GM18873 (cell line): ENCODE results near the gene TIGIT.
"Not testable (repeated sequence)": the region's sequence is repeated elsewhere in the genome, so short reads cannot be mapped to it uniquely, and the experiment has no call there.

Experiments
- ATAC-seq: cut with Tn5 transposase; IDR thresholded peaks from one replicate; pipeline ENCODE4 v1.9.1; 2021; ENCODE audit warnings: mild to moderate bottlenecking, moderate library complexity, moderate number of reproducible peaks; ENCODE audit not compliant: unreplicated experiment, low FRiP score

The TIGIT gene

GRCh38 chr3:114293838-114294535 is at the start of gene TIGIT:
TIGIT (plus strand) TSS chr3:114294028; CDS start chr3:114294062, 34 bp downstream.
- ATAC-seq = no peak

GRCh38 chr3:114252954-114253353 is 40.9 kb upstream of the TIGIT start:
- no peak for ATAC-seq

GRCh38 chr3:114253505-114253904 is 40.3 kb upstream of the TIGIT start:
- ATAC-seq = no peak

- ATAC-seq = no peak
Observed at GRCh38 chr3:114259566-114259965, 34.3 kb upstream of the TIGIT start.

- no peak for ATAC-seq
Observed at GRCh38 chr3:114260152-114260551, 33.7 kb upstream of the TIGIT start.

GRCh38 chr3:114270019-114270418 is 23.8 kb upstream of the TIGIT start:
- ATAC-seq = no peak

- no peak for ATAC-seq
Observed at GRCh38 chr3:114272271-114272670, 21.6 kb upstream of the TIGIT start.

- no peak for ATAC-seq
Observed at GRCh38 chr3:114274929-114275328, 18.9 kb upstream of the TIGIT start.

GRCh38 chr3:114276856-114277255 is 17.0 kb upstream of the TIGIT start:
- not testable (repeated sequence) for ATAC-seq

- ATAC-seq = no peak
Observed at GRCh38 chr3:114284644-114285043, 9.2 kb upstream of the TIGIT start.

- no peak for ATAC-seq
Observed at GRCh38 chr3:114285648-114286230, 8.1 kb upstream of the TIGIT start.

- ATAC-seq = no peak
Observed at GRCh38 chr3:114286266-114286665, 7.6 kb upstream of the TIGIT start.

GRCh38 chr3:114290911-114291901 is 2.6 kb upstream of the TIGIT start:
- peak; percentile 91 for ATAC-seq

- ATAC-seq = no peak
Observed at GRCh38 chr3:114294940-114295480, 1.2 kb downstream of the TIGIT start.

GRCh38 chr3:114295946-114296345 is 2.1 kb downstream of the TIGIT start:
- no peak for ATAC-seq

GRCh38 chr3:114299421-114299820 is 5.6 kb downstream of the TIGIT start:
- no peak for ATAC-seq

GRCh38 chr3:114299941-114300624 is 6.3 kb downstream of the TIGIT start:
- no peak for ATAC-seq

GRCh38 chr3:114307222-114307830 is 13.5 kb downstream of the TIGIT start:
- ATAC-seq = no peak

- ATAC-seq = no peak
Observed at GRCh38 chr3:114307832-114308231, 14.0 kb downstream of the TIGIT start.

GRCh38 chr3:114308377-114308776 is 14.5 kb downstream of the TIGIT start:
- no peak for ATAC-seq
